Measurements from ENCODE around the gene OLIG3. TPM values are rescaled to one million over a fixed set of nuclear protein-coding genes. Genes with fewer than 3 reads are reported as not detected.

Gene OLIG3
- total and polyA plus RNA-seq, 2 of the 8 experiments (the other 6 are each of a cell fraction or from before 2014, with no cell fraction given) = 0.60 to 1.3 TPM

- TF ChIP-seq CREB1 (IDR thresholded peaks at IDR 0.05) (peak; percentile 47; the same call in 1 of the 2 replicates), GABPA (IDR thresholded peaks at IDR 0.05; ENCODE audit: borderline replicate concordance, insufficient read depth, low read length) (peak; percentile 65; the same call in 1 of the 2 replicates), SP4 (IDR thresholded peaks at IDR 0.05; ENCODE audit: low read length) (no peak), KDM4A (IDR thresholded peaks at IDR 0.05; ENCODE audit: low read depth, low read length, severe bottlenecking) (peak; percentile 96), JUND (IDR thresholded peaks at IDR 0.05; ENCODE audit: low read length) (no peak), SUZ12 (IDR thresholded peaks at IDR 0.05; ENCODE audit: low read length) (peak; percentile 93), HDAC2 (IDR thresholded peaks at IDR 0.05; ENCODE audit: borderline replicate concordance in 1 of 2, low read depth in 2 of 2, low read length in 2 of 2) (no peak), MAX (IDR thresholded peaks at IDR 0.05) (peak; percentile 84), SIN3A (conservative IDR thresholded peaks at IDR 0.05 in 1 of 2, IDR thresholded peaks at IDR 0.05 in 1 of 2; ENCODE audit: low read depth in 1 of 2, low read length in 2 of 2) (no peak)
These were observed 766 bp downstream of the OLIG3 start (continued) for GRCh38 chr6:137493218-137494038.
